ENCODE data around the gene EDEM1. TPM values are rescaled to one million over a fixed set of nuclear protein-coding genes. Genes with fewer than 3 reads are reported as not detected.

Gene EDEM1
- total and polyA plus RNA-seq, 8 donors = 6.0 to 37.9 (median 28.0) TPM

GRCh38 chr3:5210926-5211325 lies 23.4 kb downstream of the EDEM1 start:
- H3K27me3 ChIP-seq = no peaks in the 10 kb centered on the region
- peaks cover 6 to 99% (median 55%) of the 10 kb centered on the region in 3 donors for H3K36me3 ChIP-seq
- 93 to 95% methylated on average over 5 of the region's 5 CpGs for WGBS, 2 donors
- no peak for DNase-seq
- TF ChIP-seq CTCF (IDR thresholded peaks at IDR 0.05) = no peak
- FAIRE-seq = no peak
- no peaks in the 10 kb centered on the region for H3K9me3 ChIP-seq
- intact Hi-C loops (cut with DNase I) = no loop called here
- no peaks in the 10 kb centered on the region for H3K4me1 ChIP-seq
- ATAC-seq = no peak
- no peak overlapping the region for H3K27ac ChIP-seq
- H3K4me3 ChIP-seq = no peak overlapping the region

- Histone ChIP-seq H3K9me3 (no peaks in the 10 kb centered on the region), H3K4me1 (no peaks in the 10 kb centered on the region), H3K36me3 (peaks cover 3 to 99% (median 51%) of the 10 kb centered on the region in 3 donors), H3K4me3 (no peak overlapping the region), H3K27me3 (no peaks in the 10 kb centered on the region), H3K27ac (no peak overlapping the region)
- 84% methylated on average over 9 of the region's 9 CpGs for WGBS, 2 donors
- no peak for TF ChIP-seq CTCF (IDR thresholded peaks at IDR 0.05)
- ATAC-seq = no peak
- intact Hi-C loops (cut with DNase I) = no loop called here
- DNase-seq = no peak
- no peak for FAIRE-seq
These were observed 25.4 kb downstream of the EDEM1 start for GRCh38 chr3:5212628-5213573.

GRCh38 chr3:5213574-5213966 lies 26.1 kb downstream of the EDEM1 start:
- no peaks in the 10 kb centered on the region for H3K4me1 ChIP-seq
- FAIRE-seq (no peak), DNase-seq (no peak), ATAC-seq (no peak)
- 75 to 82% methylated on average over 7 of the region's 7 CpGs for WGBS, 2 donors
- no peaks in the 10 kb centered on the region for H3K27me3 ChIP-seq
- H3K36me3 ChIP-seq = peaks cover 3 to 94% (median 44%) of the 10 kb centered on the region in 3 donors
- no peak overlapping the region for H3K27ac ChIP-seq
- TF ChIP-seq CTCF (IDR thresholded peaks at IDR 0.05) = no peak
- no peak overlapping the region for H3K4me3 ChIP-seq
- intact Hi-C loops (cut with DNase I) = no loop called here
- H3K9me3 ChIP-seq = no peaks in the 10 kb centered on the region

GRCh38 chr3:5214352-5214751 lies 26.8 kb downstream of the EDEM1 start:
- no peak for TF ChIP-seq CTCF (IDR thresholded peaks at IDR 0.05)
- FAIRE-seq = no peak

More at GRCh38 chr3:5214352-5214751, 26.8 kb downstream of the EDEM1 start:
- Histone ChIP-seq H3K27ac (no peak overlapping the region), H3K27me3 (no peaks in the 10 kb centered on the region), H3K9me3 (no peaks in the 10 kb centered on the region), H3K36me3 (peaks cover 3 to 86% (median 36%) of the 10 kb centered on the region in 3 donors), H3K4me3 (no peak overlapping the region), H3K4me1 (no peaks in the 10 kb centered on the region)
- intact Hi-C loops (cut with DNase I) = no loop called here
- WGBS, 2 donors = 56 to 65% methylated on average over 9 of the region's 9 CpGs
- DNase-seq (no peak), ATAC-seq (no peak)

All from pancreas (tissue), 10 donors.